Muscle of leg (tissue), 11 donors: ENCODE measurements around the gene REXO1. TPM values are rescaled to one million over a fixed set of nuclear protein-coding genes. Genes with fewer than 3 reads are reported as not detected.
"Not testable (repeated sequence)": the region's sequence is repeated elsewhere in the genome, so short reads cannot be mapped to it uniquely, and the experiment has no call there.

Experiments used
- DNase-seq: peaks from one replicate; pipeline ENCODE4 v3.0.0; 2013
- H3K27ac ChIP-seq: one replicate; pipeline ENCODE4 v1.5.1; 2013; ENCODE audit warnings: mild to moderate bottlenecking, low read length, control low read depth
- H3K27me3 ChIP-seq: one replicate; pipeline ENCODE4 v1.6.1; 2013; ENCODE audit warnings: low read length; ENCODE audit not compliant: control insufficient read depth, insufficient read depth
- H3K36me3 ChIP-seq: one replicate; pipeline ENCODE4 v1.6.1; 2013; ENCODE audit warnings: low read length; ENCODE audit not compliant: control insufficient read depth, insufficient read depth
- H3K4me1 ChIP-seq: one replicate; pipeline ENCODE4 v1.6.1; 2013; ENCODE audit warnings: low read length; ENCODE audit not compliant: control insufficient read depth, insufficient read depth
- H3K4me3 ChIP-seq: one replicate; pipeline ENCODE4 v1.5.1; 2013; ENCODE audit warnings: low read length, control low read depth
- H3K9me3 ChIP-seq: replicated peaks from 2 replicates; pipeline ENCODE4 v1.6.1; 2013; ENCODE audit warnings: low read depth, low read length; ENCODE audit not compliant: control insufficient read depth
- WGBS: methylation state at CpG from one replicate; pipeline ENCODE4 v1.1.5; 2013; ENCODE audit warnings: missing lambda C conversion rate; ENCODE audit not compliant: insufficient coverage; 5-methylcytosine and 5-hydroxymethylcytosine counted together
- polyA plus RNA-seq, 8 donors: library from polyadenylated mRNA; unstranded; fragments of 120-200 nt; gene quantifications; one replicate each; pipeline versions ENCODE4 v1.2.1 to v1.2.3, GENCODE V29; 2013; ENCODE audit warnings: inconsistent platforms in 1 of 8, low replicate concordance in 1 of 8; ENCODE audit not compliant: insufficient read length in 8 of 8, insufficient read depth in 1 of 8
- total RNA-seq: library from RNA; stranded (reverse); fragments of 120-200 nt; gene quantifications from one replicate; pipeline ENCODE4 v1.2.4, GENCODE V29; 2013

The REXO1 gene
- total and polyA plus RNA-seq, 9 donors: 4.8 to 26.9 (median 23.9) TPM

DNA sequence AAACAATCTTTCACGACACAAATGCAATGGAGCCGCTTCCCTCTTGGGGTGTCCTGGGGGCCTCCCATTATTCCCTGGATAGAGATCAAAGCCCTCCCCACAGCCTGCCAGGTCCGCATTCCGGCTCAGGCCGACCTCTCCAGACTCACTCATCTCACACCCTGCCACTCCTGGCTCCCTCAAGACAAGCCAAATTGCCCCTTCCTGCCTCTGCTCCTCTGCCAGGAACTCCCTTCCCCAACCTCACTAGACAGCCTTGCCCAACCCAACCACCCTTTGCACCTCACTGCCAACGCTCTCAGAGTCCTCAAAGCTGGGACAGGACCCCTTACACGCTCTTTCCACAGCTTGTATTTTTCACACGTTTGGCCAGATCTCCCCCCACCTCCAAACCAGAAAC is 35.5 kb upstream of the REXO1 start:
- Histone ChIP-seq H3K36me3 (peaks cover 5% of the 10 kb centered on the region), H3K9me3 (no peaks in the 10 kb centered on the region), H3K4me3 (peak overlapping the region; percentile 98), H3K27ac (peak overlapping the region; percentile 91), H3K4me1 (peaks cover 42% of the 10 kb centered on the region), H3K27me3 (no peaks in the 10 kb centered on the region)
- WGBS: 28% methylated on average over 6 of the region's 8 CpGs
- no peak for DNase-seq

DNA sequence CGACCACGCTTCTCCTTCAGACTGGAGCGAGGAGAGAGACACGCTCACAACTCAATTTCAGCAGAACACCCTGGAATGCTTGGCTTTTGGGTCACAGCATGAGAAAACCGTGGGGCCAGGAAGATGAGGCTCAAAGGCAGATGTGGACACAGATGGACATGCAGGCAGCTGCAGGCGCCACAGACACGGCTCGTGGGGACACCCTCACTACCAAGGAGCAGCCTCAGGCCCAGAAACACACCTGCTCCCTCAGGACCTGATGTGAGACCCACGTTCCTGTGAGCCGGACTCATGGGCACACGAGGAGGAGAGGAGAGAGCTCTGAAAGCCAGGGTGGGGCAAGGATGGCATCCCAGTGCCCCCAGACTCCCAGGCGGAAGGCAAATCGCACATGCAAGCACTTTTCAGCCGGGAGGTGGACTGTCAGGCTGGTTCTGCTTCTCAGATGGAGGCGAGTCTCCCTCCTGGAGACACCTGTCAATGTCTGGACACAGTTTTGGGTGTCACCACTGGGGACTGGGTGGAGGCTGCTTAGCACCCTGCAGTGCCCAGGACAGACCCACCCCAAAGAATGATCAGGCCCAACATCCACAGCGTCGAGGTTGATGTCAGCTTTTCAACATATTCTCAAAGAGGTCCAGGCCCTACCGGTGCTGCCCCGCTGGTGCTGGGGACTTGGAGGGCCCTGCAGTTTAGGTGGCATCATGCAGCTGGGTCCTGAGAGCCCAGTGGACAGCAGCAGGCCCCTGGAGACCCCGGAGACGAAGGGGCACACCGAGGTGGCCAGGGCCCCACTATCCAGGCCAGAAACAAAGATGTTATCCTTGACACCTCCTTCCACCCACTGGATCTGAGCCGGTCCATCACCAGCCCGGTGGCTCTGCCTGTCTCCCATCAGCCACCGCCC is 34.8 kb upstream of the REXO1 start:
- DNase-seq: no peak

DNA sequence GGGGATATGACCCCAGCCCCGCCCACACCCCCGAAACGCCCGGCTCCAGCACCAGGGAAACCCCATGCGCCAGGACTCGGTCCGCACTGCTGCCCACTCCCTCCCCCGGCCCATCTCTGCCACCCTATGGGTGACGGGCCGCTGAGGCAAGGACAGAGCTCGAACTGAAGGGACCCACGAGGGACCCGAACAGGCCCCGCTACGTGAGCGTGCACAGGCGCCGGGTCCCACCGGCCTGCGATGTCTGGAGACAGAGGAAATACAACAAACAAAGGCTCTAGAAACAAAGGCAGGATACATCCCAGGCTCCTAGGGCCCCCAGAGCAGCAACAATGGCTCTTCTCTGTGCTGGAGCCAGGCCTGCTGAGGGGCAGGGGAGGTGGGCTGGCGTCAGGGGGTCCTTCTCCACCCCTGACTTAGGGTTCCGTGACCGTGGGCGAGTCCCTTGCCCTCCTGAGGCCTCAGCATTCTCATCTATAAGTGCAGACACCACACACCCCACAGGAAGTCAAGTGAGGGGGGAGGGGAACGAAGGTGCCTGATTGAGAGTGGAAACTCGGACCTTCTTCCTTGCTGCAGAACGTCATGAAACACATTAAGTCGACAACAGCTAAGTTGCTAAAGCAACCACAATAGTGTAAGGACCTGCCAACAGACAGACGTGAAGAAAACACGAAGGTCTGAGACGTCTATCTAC is 34.0 kb upstream of the REXO1 start:
- Histone ChIP-seq H3K4me1 (peaks cover 39% of the 10 kb centered on the region), H3K9me3 (no peaks in the 10 kb centered on the region), H3K27ac (peak overlapping the region; percentile 91), H3K36me3 (peaks cover 5% of the 10 kb centered on the region), H3K27me3 (no peaks in the 10 kb centered on the region), H3K4me3 (peak overlapping the region; percentile 10)
- peak; percentile 59 for DNase-seq
- WGBS: 74% methylated on average over 23 of the region's 31 CpGs

More for the DNA sequence above, 34.8 kb upstream of the REXO1 start:
- no peaks in the 10 kb centered on the region for H3K27me3 ChIP-seq
- H3K9me3 ChIP-seq: no peaks in the 10 kb centered on the region
- peak overlapping the region; percentile 98 for H3K4me3 ChIP-seq
- peaks cover 42% of the 10 kb centered on the region for H3K4me1 ChIP-seq
- WGBS: 57% methylated on average over 20 of the region's 25 CpGs
- peaks cover 5% of the 10 kb centered on the region for H3K36me3 ChIP-seq
- H3K27ac ChIP-seq: peak overlapping the region; percentile 91

DNA sequence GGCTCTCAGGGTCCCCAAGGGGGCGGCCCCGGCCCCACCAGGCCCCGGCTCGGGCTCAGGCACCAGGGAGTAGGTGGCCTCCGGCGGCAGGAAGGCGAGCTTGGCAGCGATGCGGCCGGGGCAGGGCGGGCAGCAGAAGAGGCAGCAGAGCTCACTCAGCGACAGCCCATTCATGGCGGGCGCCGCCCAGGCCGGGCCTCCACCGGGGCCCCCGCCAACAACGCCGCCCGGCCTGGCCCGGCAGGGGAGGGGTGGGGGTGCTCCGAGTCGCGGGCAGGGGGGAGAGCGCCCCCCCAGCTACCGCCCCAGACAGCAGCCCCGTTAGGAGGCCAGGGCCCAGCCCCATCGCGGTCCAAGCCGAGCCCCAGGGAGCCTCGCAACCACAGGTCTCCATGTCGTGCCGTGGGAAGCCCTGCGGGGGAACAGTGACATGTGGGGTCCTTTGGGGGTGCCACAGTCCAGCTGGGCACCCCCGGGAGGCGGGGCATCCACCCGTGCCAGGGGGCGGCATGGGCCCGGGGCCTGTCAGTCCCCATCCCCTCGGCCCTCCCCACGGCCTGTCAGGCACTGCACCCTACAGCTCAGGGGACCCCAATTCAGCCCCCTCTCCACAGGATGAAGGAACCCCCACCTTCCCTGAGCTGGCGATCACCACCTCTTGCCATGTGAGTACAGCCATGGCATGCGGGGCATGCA is 33.3 kb upstream of the REXO1 start:
- not testable (repeated sequence) for DNase-seq, H3K27me3 ChIP-seq, H3K4me3 ChIP-seq, H3K9me3 ChIP-seq, H3K36me3 ChIP-seq
- Histone ChIP-seq H3K27ac (peak overlapping the region; percentile 91), H3K4me1 (peaks cover 39% of the 10 kb centered on the region)
- 90% methylated on average over 9 of the region's 44 CpGs for WGBS

DNA sequence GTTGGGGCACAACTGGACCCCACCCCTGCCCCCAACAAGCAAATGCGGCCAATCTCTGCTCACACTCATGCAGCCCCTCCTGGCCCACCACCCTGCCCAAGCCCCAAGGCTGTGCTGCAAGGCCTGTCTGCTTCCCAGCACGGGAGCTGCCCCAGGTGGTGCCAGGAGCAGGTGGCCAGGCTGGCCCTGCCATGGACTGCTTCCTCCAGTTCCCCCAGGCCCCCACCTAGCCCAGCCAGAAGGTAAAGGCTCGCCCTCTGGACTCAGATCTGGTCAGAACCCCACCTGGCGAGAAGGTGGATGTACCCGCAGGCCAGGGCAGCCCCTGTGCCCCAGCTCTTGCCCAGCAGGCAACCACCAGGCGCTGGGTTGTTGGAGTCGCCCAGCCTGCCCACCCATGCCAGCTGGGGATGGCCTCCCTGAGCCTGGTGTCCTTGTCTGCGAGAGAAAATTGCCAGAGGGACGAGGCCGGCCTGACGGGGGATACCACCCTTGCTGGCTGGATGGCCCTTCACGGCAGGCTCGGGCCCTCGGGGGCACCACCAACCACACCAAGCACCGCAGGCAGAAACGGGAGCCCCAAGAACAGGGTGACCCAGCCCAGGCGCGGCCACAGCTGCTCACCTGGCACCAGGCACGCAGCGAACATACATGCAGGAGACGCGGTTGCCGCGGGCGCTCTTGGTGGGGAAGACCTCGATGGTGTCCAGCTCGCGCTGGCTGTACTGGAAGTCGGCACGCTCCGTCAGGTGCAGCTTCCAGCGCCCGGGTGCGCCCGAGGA is 32.5 kb upstream of the REXO1 start:
- Histone ChIP-seq H3K27ac (no peak overlapping the region), H3K4me3 (no peak overlapping the region), H3K36me3 (peaks cover 5% of the 10 kb centered on the region), H3K9me3 (no peaks in the 10 kb centered on the region), H3K27me3 (no peaks in the 10 kb centered on the region), H3K4me1 (peaks cover 43% of the 10 kb centered on the region)
- DNase-seq: no peak
- WGBS: 85% methylated on average over 26 of the region's 35 CpGs

DNA sequence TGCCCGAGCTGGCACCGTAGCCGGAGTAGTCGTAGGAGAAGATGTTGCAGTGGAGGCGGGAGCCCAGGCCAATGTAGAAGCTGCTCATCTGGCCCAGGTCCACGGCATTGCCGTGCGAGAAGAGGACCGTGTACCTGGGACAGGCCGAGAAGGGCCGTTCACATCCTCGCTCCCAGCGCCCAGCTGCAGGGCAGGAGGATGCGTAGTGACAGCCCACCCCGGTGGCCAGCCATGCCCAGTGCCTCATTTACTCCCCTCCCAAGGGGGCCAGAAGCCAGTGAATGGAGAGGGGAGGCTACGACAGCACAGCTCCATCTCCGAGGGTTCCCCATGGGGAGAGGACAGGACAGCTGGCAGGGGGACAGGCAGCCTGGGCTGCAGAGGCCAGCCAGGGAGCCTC is 31.7 kb upstream of the REXO1 start:
- not testable (repeated sequence) for H3K9me3 ChIP-seq, H3K27ac ChIP-seq, DNase-seq, H3K27me3 ChIP-seq, H3K4me3 ChIP-seq, H3K36me3 ChIP-seq
- peaks cover 46% of the 10 kb centered on the region for H3K4me1 ChIP-seq
- 65% methylated on average over 10 of the region's 17 CpGs for WGBS

DNA sequence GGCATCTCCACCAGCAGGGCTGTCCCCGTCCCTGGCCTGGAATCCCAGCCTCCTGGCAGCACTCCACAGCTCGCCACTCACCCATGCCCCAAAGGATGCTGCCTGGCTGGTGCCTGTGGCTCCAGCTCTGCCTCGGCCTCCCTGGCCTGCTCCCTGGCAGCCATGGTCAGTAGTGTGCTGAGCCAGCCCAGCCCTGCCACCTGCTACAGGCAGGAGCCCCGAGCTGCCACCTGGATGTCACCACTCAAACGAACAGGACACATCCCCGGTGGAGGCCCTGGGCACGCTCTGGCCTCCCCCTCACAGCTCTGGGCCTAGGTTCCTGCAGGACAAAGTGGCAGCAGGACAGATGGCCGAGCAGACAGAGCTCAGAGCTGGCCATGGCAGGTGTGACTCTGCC is 30.3 kb upstream of the REXO1 start:
- DNase-seq, H3K36me3 ChIP-seq, H3K9me3 ChIP-seq, H3K27ac ChIP-seq, H3K27me3 ChIP-seq, H3K4me3 ChIP-seq: not testable (repeated sequence)
- 71% methylated on average over 7 of the region's 8 CpGs for WGBS
- H3K4me1 ChIP-seq: peaks cover 43% of the 10 kb centered on the region

DNA sequence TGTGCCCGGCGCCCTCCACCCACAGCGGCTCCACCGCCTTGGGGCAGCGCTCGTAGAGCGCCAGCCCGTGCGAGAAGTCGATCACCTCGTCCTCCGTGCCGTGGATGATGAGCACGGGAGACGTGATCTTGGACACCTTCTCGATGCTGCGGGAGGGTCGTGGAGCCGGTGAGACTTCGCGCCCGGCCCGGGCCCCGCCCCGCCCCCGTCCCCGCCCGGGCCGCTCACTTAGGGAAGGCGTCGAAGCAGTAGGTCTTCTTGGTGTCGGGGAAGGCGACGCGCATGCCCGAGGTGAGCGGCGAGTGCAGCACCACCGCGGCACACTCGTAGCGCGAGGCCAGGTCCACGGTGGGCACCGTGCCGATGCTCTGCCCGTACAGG is 29.0 kb upstream of the REXO1 start:
- H3K4me1 ChIP-seq: peaks cover 43% of the 10 kb centered on the region
- 10% methylated on average over 10 of the region's 47 CpGs for WGBS
- H3K27me3 ChIP-seq, H3K36me3 ChIP-seq, H3K4me3 ChIP-seq, DNase-seq, H3K27ac ChIP-seq, H3K9me3 ChIP-seq: not testable (repeated sequence)

DNA sequence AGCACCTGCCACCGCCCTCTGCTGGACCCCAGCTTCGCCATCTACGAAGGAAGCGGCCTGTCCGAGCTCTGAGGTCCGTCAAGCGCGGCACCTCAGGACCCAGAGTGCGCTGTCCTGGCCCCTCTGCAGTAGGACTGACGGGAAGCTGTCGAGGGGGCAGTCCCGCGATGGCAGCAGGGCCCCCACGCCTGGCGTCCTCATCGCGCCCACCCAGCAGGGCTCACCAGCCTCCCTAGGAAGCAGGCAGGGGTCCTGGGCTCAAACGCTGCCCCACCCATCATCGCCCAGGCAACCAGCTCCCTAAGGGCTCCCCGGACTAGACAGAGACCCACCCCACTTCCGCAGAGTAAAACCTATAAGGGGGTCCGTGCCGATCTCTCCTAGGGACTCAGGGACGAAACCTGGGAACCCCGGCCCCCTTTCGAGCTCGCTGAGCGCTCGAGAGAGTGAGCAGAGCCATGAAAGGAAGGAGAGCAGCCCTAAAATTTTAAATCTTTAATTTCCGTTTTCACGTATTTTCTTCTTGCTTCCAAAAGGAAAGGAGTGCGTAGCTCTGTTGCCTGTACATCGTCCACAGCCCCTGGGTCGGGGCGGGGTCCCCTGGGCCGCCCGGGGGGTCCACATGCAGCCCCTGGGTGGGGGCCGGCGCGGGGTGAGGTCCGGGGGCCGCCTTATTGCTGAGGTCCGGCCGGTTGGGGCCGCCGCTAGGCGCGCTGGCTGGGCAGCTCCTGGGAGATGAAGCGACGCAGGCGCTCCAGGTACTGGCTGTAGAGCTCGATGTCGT is 28.4 kb upstream of the REXO1 start:
- Histone ChIP-seq H3K4me1 (peaks cover 37% of the 10 kb centered on the region), H3K4me3 (peak overlapping the region; percentile 95), H3K27ac (peak overlapping the region; percentile 84)
- not testable (repeated sequence) for H3K36me3 ChIP-seq, H3K9me3 ChIP-seq, H3K27me3 ChIP-seq
- peak; percentile 54 for DNase-seq
- 3% methylated on average over 16 of the region's 53 CpGs for WGBS
